ENCODE results near the gene SYCE3. TPM values are rescaled to one million over a fixed set of nuclear protein-coding genes. Genes with fewer than 3 reads are reported as not detected.
"Not testable (repeated sequence)": the region's sequence is repeated elsewhere in the genome, so short reads cannot be mapped to it uniquely, and the experiment has no call there.

SYCE3 gene
- total and polyA plus RNA-seq, 3 experiments from 2014 or later, result not detected

DNA sequence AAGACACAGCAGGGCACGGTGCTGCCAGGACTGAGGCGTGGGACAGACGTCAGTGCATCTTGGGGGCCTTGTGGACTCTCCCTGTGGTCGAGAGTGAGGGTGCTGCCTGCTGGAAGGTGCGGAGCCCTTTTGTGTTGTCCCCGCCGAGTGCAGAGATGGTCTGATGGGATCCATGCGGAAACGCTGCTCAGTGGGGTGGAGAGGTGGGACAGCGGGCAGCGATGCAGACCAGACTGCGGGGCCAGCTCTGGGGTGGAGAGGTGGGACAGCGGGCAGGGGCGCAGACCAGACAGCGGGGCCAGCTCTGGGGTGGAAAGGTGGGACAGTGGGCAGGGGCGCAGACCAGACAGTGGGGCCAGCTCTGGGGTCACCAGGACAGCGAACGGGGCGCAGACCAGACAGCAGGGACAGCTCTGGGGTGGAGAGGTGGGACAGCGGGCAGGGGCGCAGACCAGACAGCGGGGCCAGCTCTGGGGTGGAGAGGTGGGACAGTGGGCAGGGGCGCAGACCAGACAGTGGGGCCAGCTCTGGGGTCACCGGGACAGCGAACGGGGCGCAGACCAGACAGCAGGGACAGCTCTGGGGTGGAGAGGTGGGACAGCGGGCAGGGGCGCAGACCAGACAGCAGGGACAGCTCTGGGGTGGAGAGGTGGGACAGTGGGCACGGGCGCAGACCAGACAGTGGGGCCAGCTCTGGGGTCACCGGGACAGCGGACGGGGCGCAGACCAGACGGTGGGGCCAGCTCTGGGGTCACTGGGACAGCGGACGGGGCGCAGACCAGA is 45.5 kb upstream of the SYCE3 start:
- H3K4me3 ChIP-seq (ENCODE audit: low read length); DNase-seq; H3K9me3 ChIP-seq (ENCODE audit: low read length); H3K27me3 ChIP-seq (ENCODE audit: insufficient read depth, low read length, poor library complexity, severe bottlenecking); H3K4me1 Mint-ChIP-seq; H3K27ac ChIP-seq (ENCODE audit: low read depth, low read length); H3K9me3 Mint-ChIP-seq; POLR2A ChIA-PET; H3K4me1 ChIP-seq (ENCODE audit: insufficient read depth, low read length); H3K4me3 Mint-ChIP-seq; H3K36me3 Mint-ChIP-seq; H3K27ac Mint-ChIP-seq; H3K36me3 ChIP-seq (ENCODE audit: insufficient read depth, low read length): not testable (repeated sequence)
- peaks cover 24 to 42% of the 10 kb centered on the region in 2 donors for H3K27me3 Mint-ChIP-seq
- CTCF ChIA-PET, result interaction anchor here (1.4 kb wide), 1 partner anchor 53 kb away, joined by 3 read pairs; no protein-coding TSS in a partner anchor

DNA sequence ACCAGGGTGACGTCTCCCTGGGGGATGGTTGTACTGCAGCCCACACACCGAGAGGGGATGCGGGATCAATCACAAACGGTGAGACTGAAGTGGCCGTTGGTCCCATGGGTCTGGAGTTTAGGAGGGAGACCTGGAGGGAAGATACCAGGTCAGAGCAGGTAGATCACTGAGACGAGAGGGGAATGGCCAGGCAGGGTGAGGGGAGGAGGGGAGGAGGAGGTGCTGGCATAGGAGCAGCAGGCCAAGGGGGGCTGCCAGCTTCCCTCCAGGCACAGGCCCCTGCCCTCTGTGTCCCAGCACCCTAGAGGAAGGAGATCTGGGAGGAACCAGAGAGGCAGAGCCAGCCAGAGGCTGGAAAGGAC is 44.9 kb upstream of the SYCE3 start:
- H3K36me3 Mint-ChIP-seq, result no peaks in the 10 kb centered on the region
- H3K4me1 Mint-ChIP-seq, result peaks cover 5 to 7% (median 6%) of the 10 kb centered on the region in 3 donors
- no peak for DNase-seq
- peaks cover 29 to 48% of the 10 kb centered on the region in 2 donors for H3K27me3 Mint-ChIP-seq
- Histone ChIP-seq H3K4me1 (ENCODE audit: insufficient read depth, low read length) (no peaks in the 10 kb centered on the region), H3K4me3 (ENCODE audit: low read length) (no peak overlapping the region), H3K27me3 (ENCODE audit: insufficient read depth, low read length, poor library complexity, severe bottlenecking) (peaks cover 6% of the 10 kb centered on the region), H3K9me3 (ENCODE audit: low read length) (no peaks in the 10 kb centered on the region), H3K36me3 (ENCODE audit: insufficient read depth, low read length) (no peaks in the 10 kb centered on the region), H3K27ac (ENCODE audit: low read depth, low read length) (no peak overlapping the region)
- no peak overlapping the region for H3K27ac Mint-ChIP-seq
- CTCF ChIA-PET, result no interaction called here
- H3K9me3 Mint-ChIP-seq, result no peaks in the 10 kb centered on the region
- H3K4me3 Mint-ChIP-seq, result no peak overlapping the region
- POLR2A ChIA-PET, result interaction anchor here (0.8 kb wide), 1 partner anchor 12 kb away, joined by 5 read pairs; no protein-coding TSS in a partner anchor

DNA sequence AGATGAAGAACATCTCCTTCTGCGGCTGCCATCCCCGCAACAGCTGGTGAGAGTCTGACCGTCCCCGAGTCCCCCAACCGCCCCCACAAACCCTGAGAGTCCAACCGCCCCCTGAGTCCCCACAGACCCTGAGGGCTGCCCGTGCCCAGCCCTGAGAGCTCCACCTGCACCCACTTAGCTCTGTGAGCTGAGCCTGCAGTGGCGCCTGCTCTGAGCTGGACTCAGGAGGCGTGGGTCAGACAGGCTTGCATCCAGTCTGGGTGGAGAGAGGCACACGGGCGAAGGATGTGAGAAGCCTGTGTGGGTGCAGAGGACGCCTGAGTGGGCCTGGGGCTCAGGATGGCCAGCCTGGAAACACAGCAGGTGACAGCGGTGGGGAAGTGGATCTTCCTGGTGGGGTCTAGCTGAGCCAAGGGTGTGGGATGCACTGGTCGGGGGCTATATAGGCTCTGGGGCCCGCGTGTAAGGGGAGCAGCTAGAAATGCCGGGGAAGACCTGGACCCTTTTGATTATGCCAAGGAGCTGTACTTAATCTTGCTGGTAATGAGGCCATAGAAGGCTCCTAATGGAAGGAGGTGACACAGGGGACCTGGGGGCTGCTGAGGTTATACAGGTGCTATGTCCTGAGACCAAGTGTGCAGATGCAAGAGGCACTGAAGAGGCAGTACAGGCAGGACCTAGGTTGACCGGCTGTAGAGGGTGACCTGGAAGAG is 44.4 kb upstream of the SYCE3 start:
- H3K4me1 ChIP-seq (ENCODE audit: insufficient read depth, low read length), result no peaks in the 10 kb centered on the region
- no peak overlapping the region for H3K4me3 ChIP-seq (ENCODE audit: low read length)
- Mint-ChIP-seq H3K27ac (no peak overlapping the region), H3K4me3 (no peak overlapping the region), H3K4me1 (peaks cover 2 to 7% (median 7%) of the 10 kb centered on the region in 3 donors), H3K27me3 (peaks cover 34 to 49% of the 10 kb centered on the region in 2 donors), H3K36me3 (peaks cover 0 to 3% (median 0%) of the 10 kb centered on the region in 3 donors), H3K9me3 (peaks cover 0 to 3% (median 0%) of the 10 kb centered on the region in 5 donors)
- DNase-seq, result no peak
- H3K27ac ChIP-seq (ENCODE audit: low read depth, low read length), result no peak overlapping the region
- no peaks in the 10 kb centered on the region for H3K9me3 ChIP-seq (ENCODE audit: low read length)
- CTCF ChIA-PET, result no interaction called here
- H3K27me3 ChIP-seq (ENCODE audit: insufficient read depth, low read length, poor library complexity, severe bottlenecking), result peaks cover 11% of the 10 kb centered on the region
- POLR2A ChIA-PET, result interaction anchor here (0.8 kb wide), 1 partner anchor 13 kb away, joined by 5 read pairs; no protein-coding TSS in a partner anchor
- H3K36me3 ChIP-seq (ENCODE audit: insufficient read depth, low read length), result no peaks in the 10 kb centered on the region

DNA sequence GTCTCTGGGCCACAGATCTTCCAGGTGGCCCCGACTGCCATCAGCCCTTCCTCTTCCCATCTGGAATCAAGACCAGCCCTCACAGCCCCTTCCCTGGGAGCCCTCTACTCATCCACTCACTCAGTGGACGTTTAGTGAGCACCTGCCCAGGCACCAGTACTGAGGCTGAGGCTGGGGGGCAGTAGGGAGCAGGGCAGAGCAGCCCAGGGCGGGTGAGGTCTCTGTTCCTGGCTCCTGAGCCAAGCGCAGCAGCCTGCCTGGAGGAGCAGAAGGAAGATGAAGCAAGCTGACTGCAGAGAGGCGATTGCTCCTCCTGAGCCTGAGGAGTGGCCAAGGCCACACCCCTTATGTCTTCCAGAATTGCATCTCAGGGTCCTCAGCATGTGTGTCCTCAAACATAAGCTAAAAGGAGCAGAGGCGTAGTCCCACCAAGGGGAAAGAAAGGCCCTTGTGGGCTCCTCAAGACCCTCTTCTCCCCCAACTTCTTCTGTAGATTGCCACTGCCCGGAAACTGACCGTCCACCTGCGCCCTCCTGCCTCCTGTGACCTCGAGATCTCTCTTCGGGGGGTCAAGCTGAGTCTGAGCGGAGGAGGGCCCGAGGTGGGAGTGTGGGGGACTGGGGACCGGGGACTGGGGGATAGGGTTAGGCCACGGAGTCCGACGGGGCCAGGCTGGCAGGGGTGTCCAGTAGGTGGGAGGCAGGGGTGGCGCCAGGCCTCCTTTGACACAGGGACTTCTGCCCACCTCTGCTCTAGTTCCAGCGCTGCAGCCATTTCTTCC is 43.6 kb upstream of the SYCE3 start:
- H3K4me1 ChIP-seq (ENCODE audit: insufficient read depth, low read length), result no peaks in the 10 kb centered on the region
- H3K36me3 ChIP-seq (ENCODE audit: insufficient read depth, low read length), result no peaks in the 10 kb centered on the region
- no peak for DNase-seq
- H3K4me3 ChIP-seq (ENCODE audit: low read length), result no peak overlapping the region
- no peaks in the 10 kb centered on the region for H3K9me3 ChIP-seq (ENCODE audit: low read length)
- H3K27ac Mint-ChIP-seq, result no peak overlapping the region
- no peak overlapping the region for H3K4me3 Mint-ChIP-seq
- peaks cover 5 to 14% (median 11%) of the 10 kb centered on the region in 3 donors for H3K4me1 Mint-ChIP-seq
- H3K27me3 ChIP-seq (ENCODE audit: insufficient read depth, low read length, poor library complexity, severe bottlenecking), result peaks cover 17% of the 10 kb centered on the region
- H3K9me3 Mint-ChIP-seq, result peaks cover 0 to 4% (median 2%) of the 10 kb centered on the region in 5 donors
- H3K27me3 Mint-ChIP-seq, result peaks cover 41 to 56% of the 10 kb centered on the region in 2 donors
- peaks cover 0 to 8% (median 0%) of the 10 kb centered on the region in 3 donors for H3K36me3 Mint-ChIP-seq
- ChIA-PET CTCF (no interaction called here), POLR2A (no interaction called here)
- H3K27ac ChIP-seq (ENCODE audit: low read depth, low read length), result no peak overlapping the region

DNA sequence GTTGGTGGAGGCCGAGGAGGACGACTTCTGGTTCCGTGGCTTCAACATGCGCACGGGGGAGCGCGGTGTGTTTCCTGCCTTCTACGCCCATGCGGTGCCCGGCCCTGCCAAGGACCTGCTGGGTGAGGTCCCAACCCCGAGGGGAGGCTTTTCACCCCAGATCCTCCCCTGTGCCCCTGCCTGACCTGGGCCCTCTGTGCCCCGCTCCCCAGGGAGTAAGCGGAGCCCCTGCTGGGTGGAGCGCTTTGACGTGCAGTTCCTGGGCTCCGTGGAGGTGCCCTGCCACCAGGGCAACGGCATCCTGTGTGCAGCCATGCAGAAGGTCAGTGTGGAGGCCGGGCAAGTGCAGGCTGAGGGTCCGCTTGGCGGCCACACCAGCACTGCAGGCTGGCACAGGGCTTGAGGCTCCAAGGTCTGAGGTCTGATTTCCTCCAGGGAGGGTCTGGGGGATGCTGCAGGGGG is 42.9 kb upstream of the SYCE3 start:
- Histone ChIP-seq H3K36me3 (ENCODE audit: insufficient read depth, low read length) (no peaks in the 10 kb centered on the region), H3K27ac (ENCODE audit: low read depth, low read length) (no peak overlapping the region), H3K27me3 (ENCODE audit: insufficient read depth, low read length, poor library complexity, severe bottlenecking) (peaks cover 17% of the 10 kb centered on the region), H3K4me3 (ENCODE audit: low read length) (no peak overlapping the region), H3K4me1 (ENCODE audit: insufficient read depth, low read length) (no peaks in the 10 kb centered on the region), H3K9me3 (ENCODE audit: low read length) (no peaks in the 10 kb centered on the region)
- ChIA-PET CTCF (interaction anchor here (0.7 kb wide), 1 partner anchor 165 kb away, joined by 3 read pairs; no protein-coding TSS in a partner anchor), POLR2A (no interaction called here)
- H3K36me3 Mint-ChIP-seq, result peaks cover 0 to 8% (median 0%) of the 10 kb centered on the region in 3 donors
- H3K4me3 Mint-ChIP-seq, result no peak overlapping the region
- H3K27me3 Mint-ChIP-seq, result peaks cover 41 to 53% of the 10 kb centered on the region in 2 donors
- H3K4me1 Mint-ChIP-seq, result peaks cover 5 to 15% (median 11%) of the 10 kb centered on the region in 3 donors
- H3K9me3 Mint-ChIP-seq, result peaks cover 0 to 4% (median 2%) of the 10 kb centered on the region in 5 donors
- no peak overlapping the region for H3K27ac Mint-ChIP-seq
- DNase-seq, result no peak

DNA sequence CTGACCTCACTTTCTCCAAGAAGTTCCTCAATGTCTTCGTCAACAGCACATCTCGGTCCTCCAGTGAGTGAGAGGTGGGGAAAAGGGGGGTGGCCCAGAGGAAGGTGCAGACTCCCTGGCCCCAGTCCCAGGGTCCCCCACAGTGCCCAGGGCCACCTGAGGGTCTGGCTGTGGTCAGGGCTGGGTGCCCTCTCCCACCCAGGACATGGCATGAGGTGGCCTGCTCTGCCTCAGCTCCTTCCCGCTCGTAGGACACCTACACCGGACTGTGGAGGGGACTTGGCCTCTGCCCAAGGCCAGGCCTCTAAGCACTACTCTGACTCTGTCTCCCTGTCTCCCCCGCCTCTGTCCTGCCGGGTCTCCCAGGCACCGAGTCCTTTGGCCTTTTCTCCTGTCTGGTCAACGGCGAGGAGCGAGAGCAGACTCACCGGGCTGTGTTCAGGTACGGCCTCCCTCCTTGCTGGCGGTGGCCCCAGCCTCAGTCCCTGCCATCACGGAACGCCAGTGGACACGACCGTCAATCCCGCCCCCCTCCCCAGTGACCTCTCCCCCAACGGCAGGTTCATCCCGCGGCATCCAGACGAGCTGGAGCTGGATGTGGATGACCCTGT is 42.4 kb upstream of the SYCE3 start:
- no peak overlapping the region for H3K27ac Mint-ChIP-seq
- no peaks in the 10 kb centered on the region for H3K9me3 ChIP-seq (ENCODE audit: low read length)
- no peak overlapping the region for H3K27ac ChIP-seq (ENCODE audit: low read depth, low read length)
- peaks cover 38 to 48% of the 10 kb centered on the region in 2 donors for H3K27me3 Mint-ChIP-seq
- ChIA-PET POLR2A (no interaction called here), CTCF (interaction anchor here (0.7 kb wide), 1 partner anchor 165 kb away, joined by 3 read pairs; no protein-coding TSS in a partner anchor)
- no peaks in the 10 kb centered on the region for H3K4me1 ChIP-seq (ENCODE audit: insufficient read depth, low read length)
- no peaks in the 10 kb centered on the region for H3K36me3 ChIP-seq (ENCODE audit: insufficient read depth, low read length)
- DNase-seq, result no peak
- H3K4me3 Mint-ChIP-seq, result no peak overlapping the region
- peaks cover 0 to 8% (median 0%) of the 10 kb centered on the region in 3 donors for H3K36me3 Mint-ChIP-seq
- H3K27me3 ChIP-seq (ENCODE audit: insufficient read depth, low read length, poor library complexity, severe bottlenecking), result peaks cover 17% of the 10 kb centered on the region
- H3K4me1 Mint-ChIP-seq, result peaks cover 5 to 15% (median 11%) of the 10 kb centered on the region in 3 donors
- no peak overlapping the region for H3K4me3 ChIP-seq (ENCODE audit: low read length)
- H3K9me3 Mint-ChIP-seq, result peaks cover 0 to 4% (median 2%) of the 10 kb centered on the region in 5 donors

DNA sequence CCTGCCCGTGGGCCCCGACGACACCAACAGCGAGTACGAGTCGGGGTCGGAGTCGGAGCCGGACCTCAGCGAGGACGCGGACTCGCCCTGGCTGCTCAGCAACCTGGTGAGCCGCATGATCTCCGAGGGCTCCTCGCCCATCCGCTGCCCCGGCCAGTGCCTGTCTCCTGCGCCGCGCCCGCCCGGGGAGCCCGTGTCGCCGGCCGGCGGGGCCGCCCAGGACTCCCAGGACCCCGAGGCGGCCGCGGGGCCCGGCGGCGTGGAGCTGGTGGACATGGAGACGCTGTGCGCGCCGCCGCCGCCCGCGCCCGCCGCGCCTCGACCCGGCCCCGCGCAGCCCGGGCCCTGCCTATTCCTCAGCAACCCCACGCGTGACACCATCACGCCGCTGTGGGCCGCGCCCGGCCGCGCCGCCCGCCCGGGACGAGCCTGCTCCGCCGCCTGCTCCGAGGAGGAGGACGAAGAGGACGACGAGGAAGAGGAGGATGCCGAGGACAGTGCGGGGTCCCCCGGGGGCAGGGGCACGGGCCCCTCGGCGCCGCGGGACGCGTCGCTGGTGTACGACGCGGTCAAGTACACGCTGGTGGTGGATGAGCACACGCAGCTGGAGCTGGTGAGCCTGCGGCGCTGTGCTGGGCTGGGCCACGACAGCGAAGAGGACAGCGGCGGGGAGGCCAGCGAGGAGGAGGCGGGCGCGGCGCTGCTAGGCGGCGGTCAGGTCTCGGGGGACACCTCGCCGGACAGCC is 41.7 kb upstream of the SYCE3 start:
- no peaks in the 10 kb centered on the region for H3K9me3 ChIP-seq (ENCODE audit: low read length)
- CTCF ChIA-PET, result no interaction called here

More for the DNA sequence above, 41.7 kb upstream of the SYCE3 start:
- peaks cover 0 to 8% (median 0%) of the 10 kb centered on the region in 3 donors for H3K36me3 Mint-ChIP-seq
- no peaks in the 10 kb centered on the region for H3K4me1 ChIP-seq (ENCODE audit: insufficient read depth, low read length)
- H3K27ac Mint-ChIP-seq, result no peak overlapping the region
- peaks cover 42 to 48% of the 10 kb centered on the region in 2 donors for H3K27me3 Mint-ChIP-seq
- no peak overlapping the region for H3K4me3 Mint-ChIP-seq
- DNase-seq, result no peak
- H3K36me3 ChIP-seq (ENCODE audit: insufficient read depth, low read length), result no peaks in the 10 kb centered on the region
- peaks cover 0 to 4% (median 2%) of the 10 kb centered on the region in 5 donors for H3K9me3 Mint-ChIP-seq
- POLR2A ChIA-PET, result no interaction called here
- H3K4me1 Mint-ChIP-seq, result peaks cover 5 to 21% (median 14%) of the 10 kb centered on the region in 3 donors
- no peak overlapping the region for H3K4me3 ChIP-seq (ENCODE audit: low read length)
- H3K27me3 ChIP-seq (ENCODE audit: insufficient read depth, low read length, poor library complexity, severe bottlenecking), result peaks cover 23% of the 10 kb centered on the region
- H3K27ac ChIP-seq (ENCODE audit: low read depth, low read length), result no peak overlapping the region
